Measurements from ENCODE around the gene NIPAL1. TPM values are rescaled to one million over a fixed set of nuclear protein-coding genes. Genes with fewer than 3 reads are reported as not detected.

NIPAL1 gene
- total and polyA plus RNA-seq, 2 experiments from 2014 or later = 6.1 to 14.0 TPM

DNA sequence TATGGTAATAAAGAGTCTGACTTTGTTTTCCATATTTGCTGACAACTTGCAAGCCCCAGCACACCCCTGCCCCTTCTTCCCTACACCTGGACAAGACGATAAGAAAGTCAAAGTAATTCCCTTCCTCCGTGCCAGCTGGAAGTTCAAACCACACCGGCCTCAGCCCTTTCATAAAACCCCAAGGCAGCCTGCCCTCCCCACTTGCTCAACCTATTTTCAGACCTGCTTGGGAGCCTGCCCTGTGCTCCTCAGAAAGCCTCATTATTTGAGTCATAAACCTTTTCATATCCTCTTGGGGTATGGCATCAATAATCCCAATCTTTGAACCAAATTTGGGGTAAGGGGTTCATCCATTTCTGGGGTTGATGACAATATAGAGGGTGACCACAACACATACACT, 29.5 kb downstream of the NIPAL1 start:
- Histone ChIP-seq H3K9me2 (replicated peaks; ENCODE audit: insufficient read depth) (no peaks in the 10 kb centered on the region), H4K20me1 (ENCODE audit: insufficient read depth, poor library complexity, severe bottlenecking) (no peaks in the 10 kb centered on the region), H3K27me3 (no peaks in the 10 kb centered on the region), H3K4me3 (no peak overlapping the region), H3K36me3 (replicated peaks; ENCODE audit: insufficient read depth, low read depth) (no peaks in the 10 kb centered on the region), H3K4me2 (no peak overlapping the region), H3K4me1 (ENCODE audit: insufficient read depth) (peaks cover 13% of the 10 kb centered on the region), H3K9me3 (ENCODE audit: low read depth) (no peaks in the 10 kb centered on the region), H3K27ac (no peak overlapping the region), H2AFZ (no peak overlapping the region), H3K79me2 (no peaks in the 10 kb centered on the region)
- TF ChIP-seq, protein P1, sequence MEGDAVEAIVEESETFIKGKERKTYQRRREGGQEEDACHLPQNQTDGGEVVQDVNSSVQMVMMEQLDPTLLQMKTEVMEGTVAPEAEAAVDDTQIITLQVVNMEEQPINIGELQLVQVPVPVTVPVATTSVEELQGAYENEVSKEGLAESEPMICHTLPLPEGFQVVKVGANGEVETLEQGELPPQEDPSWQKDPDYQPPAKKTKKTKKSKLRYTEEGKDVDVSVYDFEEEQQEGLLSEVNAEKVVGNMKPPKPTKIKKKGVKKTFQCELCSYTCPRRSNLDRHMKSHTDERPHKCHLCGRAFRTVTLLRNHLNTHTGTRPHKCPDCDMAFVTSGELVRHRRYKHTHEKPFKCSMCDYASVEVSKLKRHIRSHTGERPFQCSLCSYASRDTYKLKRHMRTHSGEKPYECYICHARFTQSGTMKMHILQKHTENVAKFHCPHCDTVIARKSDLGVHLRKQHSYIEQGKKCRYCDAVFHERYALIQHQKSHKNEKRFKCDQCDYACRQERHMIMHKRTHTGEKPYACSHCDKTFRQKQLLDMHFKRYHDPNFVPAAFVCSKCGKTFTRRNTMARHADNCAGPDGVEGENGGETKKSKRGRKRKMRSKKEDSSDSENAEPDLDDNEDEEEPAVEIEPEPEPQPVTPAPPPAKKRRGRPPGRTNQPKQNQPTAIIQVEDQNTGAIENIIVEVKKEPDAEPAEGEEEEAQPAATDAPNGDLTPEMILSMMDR (IDR thresholded peaks at IDR 0.05; ENCODE audit: poor library complexity) = no peak
- TF ChIP-seq EZH2 (IDR thresholded peaks at IDR 0.05; ENCODE audit: borderline replicate concordance) (no peak), EZH2phosphoT487 (IDR thresholded peaks at IDR 0.05; ENCODE audit: low read depth, severe bottlenecking, unreplicated experiment) (no peak)
- 87% methylated on average over 3 of the region's 3 CpGs for WGBS (ENCODE audit: low lambda C conversion rate, missing lambda C conversion rate)
- no peak for DNase-seq (ENCODE audit: low spot score)

DNA sequence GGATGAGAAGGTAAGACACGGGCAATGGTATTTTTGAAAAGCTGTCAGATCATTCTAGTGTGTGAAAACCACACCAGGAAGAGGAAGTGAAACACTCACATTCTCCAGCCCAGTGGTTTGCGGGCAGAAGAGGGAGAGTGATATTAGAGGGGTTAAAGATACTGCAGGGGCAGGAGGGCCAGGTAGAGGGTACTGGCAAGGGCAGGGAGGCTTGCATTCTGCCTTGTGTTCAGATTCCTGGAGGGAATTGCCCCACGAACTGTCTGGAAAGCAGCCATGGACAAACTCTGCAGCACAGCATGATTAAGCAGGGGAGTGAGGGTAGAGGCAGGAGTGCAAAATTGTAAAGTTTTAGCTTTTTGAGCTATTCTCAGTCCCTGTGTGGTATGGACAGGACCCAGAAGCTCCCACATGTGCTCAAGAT, 30.9 kb downstream of the NIPAL1 start:
- H3K9me3 ChIP-seq (ENCODE audit: low read depth) = no peaks in the 10 kb centered on the region
- H3K27me3 ChIP-seq = no peaks in the 10 kb centered on the region
- no peak overlapping the region for H2AFZ ChIP-seq
- no peaks in the 10 kb centered on the region for H4K20me1 ChIP-seq (ENCODE audit: insufficient read depth, poor library complexity, severe bottlenecking)
- no peaks in the 10 kb centered on the region for H3K79me2 ChIP-seq
- TF ChIP-seq EZH2 (IDR thresholded peaks at IDR 0.05; ENCODE audit: borderline replicate concordance) = no peak
- TF ChIP-seq, protein P1 (IDR thresholded peaks at IDR 0.05; ENCODE audit: poor library complexity) = no peak
- no peak for TF ChIP-seq EZH2phosphoT487 (IDR thresholded peaks at IDR 0.05; ENCODE audit: low read depth, severe bottlenecking, unreplicated experiment)
- H3K27ac ChIP-seq = no peak overlapping the region
- no peak for DNase-seq (ENCODE audit: low spot score)
- no peaks in the 10 kb centered on the region for H3K36me3 ChIP-seq (replicated peaks; ENCODE audit: insufficient read depth, low read depth)
- H3K9me2 ChIP-seq (replicated peaks; ENCODE audit: insufficient read depth) = no peaks in the 10 kb centered on the region
- peaks cover 11% of the 10 kb centered on the region for H3K4me1 ChIP-seq (ENCODE audit: insufficient read depth)
- no peak overlapping the region for H3K4me2 ChIP-seq
- WGBS (ENCODE audit: low lambda C conversion rate, missing lambda C conversion rate) = 75% methylated on average over 3 of the region's 3 CpGs
- H3K4me3 ChIP-seq = no peak overlapping the region

DNA sequence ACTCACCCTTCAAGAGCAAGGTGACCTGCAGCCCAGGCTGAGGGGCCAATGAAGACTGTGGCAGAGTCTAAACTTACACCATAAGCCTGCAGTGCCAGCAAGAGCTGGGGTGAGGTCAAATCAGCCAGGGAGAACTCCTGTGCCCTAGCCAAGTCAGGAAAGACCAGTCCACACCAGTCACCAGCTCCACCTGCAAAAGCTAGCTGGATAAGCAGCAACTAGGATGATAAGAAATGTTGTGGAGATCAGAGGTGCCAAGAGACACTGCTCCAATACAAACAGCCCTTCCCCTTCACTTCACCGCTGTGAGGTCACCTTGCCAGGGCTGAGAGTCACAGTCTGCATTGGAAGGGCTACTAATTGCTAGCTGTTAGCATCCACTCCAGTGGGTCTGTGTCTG, 31.3 kb downstream of the NIPAL1 start:
- H3K36me3 ChIP-seq (replicated peaks; ENCODE audit: insufficient read depth, low read depth) = no peaks in the 10 kb centered on the region

More for the DNA sequence above, 31.3 kb downstream of the NIPAL1 start:
- 71% methylated on average over 1 of the region's 1 CpG for WGBS (ENCODE audit: low lambda C conversion rate, missing lambda C conversion rate)
- Histone ChIP-seq H3K4me2 (no peak overlapping the region), H4K20me1 (ENCODE audit: insufficient read depth, poor library complexity, severe bottlenecking) (no peaks in the 10 kb centered on the region), H3K27ac (no peak overlapping the region), H3K4me1 (ENCODE audit: insufficient read depth) (peaks cover 7% of the 10 kb centered on the region), H3K27me3 (no peaks in the 10 kb centered on the region), H2AFZ (no peak overlapping the region), H3K4me3 (no peak overlapping the region), H3K9me2 (replicated peaks; ENCODE audit: insufficient read depth) (no peaks in the 10 kb centered on the region), H3K9me3 (ENCODE audit: low read depth) (no peaks in the 10 kb centered on the region), H3K79me2 (no peaks in the 10 kb centered on the region)
- TF ChIP-seq EZH2 (IDR thresholded peaks at IDR 0.05; ENCODE audit: borderline replicate concordance) = no peak
- TF ChIP-seq EZH2phosphoT487 (IDR thresholded peaks at IDR 0.05; ENCODE audit: low read depth, severe bottlenecking, unreplicated experiment) = no peak
- TF ChIP-seq, protein P1 (IDR thresholded peaks at IDR 0.05; ENCODE audit: poor library complexity) = no peak
- DNase-seq (ENCODE audit: low spot score) = no peak

All from hepatocyte (in vitro differentiated cells).